GM12874 (cell line): ENCODE results near the gene SLC7A8.

Experiments
- TF ChIP-seq, protein P1 (sequence below): IDR thresholded peaks from 2 replicates; pipeline ENCODE4 v1.5.1; 2011; ENCODE audit warnings: low read depth, mild to moderate bottlenecking, control low read depth, low read length, moderate library complexity; ENCODE audit not compliant: insufficient read depth

SLC7A8 gene

GRCh38 chr14:23183479-23183878, at the start of gene SLC7A8:
TSS of gene SLC7A8 (minus strand) at chr14:23183660. CDS start at chr14:23182914, 746 bp downstream.
- TF ChIP-seq, protein P1, sequence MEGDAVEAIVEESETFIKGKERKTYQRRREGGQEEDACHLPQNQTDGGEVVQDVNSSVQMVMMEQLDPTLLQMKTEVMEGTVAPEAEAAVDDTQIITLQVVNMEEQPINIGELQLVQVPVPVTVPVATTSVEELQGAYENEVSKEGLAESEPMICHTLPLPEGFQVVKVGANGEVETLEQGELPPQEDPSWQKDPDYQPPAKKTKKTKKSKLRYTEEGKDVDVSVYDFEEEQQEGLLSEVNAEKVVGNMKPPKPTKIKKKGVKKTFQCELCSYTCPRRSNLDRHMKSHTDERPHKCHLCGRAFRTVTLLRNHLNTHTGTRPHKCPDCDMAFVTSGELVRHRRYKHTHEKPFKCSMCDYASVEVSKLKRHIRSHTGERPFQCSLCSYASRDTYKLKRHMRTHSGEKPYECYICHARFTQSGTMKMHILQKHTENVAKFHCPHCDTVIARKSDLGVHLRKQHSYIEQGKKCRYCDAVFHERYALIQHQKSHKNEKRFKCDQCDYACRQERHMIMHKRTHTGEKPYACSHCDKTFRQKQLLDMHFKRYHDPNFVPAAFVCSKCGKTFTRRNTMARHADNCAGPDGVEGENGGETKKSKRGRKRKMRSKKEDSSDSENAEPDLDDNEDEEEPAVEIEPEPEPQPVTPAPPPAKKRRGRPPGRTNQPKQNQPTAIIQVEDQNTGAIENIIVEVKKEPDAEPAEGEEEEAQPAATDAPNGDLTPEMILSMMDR: no peak

- TF ChIP-seq, protein P1: no peak
These were observed 45.4 kb upstream of the SLC7A8 start for GRCh38 chr14:23228812-23229211.

DNA sequence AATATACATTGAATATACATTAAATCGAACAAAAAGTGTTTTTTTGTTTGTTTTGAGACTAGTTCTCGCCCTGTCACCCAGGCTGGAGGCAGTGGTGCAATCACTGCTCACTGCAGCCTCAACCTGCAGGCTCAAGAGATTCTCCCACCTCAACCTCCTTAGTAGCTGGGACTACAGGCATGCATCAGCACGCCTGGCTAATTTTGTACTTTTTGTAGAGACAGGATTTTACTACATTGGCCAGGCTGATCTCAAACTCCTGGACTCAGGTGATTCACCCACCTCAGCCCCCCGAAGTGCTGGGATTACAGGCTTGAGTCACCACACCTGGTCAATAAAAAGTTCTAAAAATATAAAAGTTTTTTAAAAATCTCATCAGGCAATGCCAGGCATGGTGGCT, 44.1 kb upstream of the SLC7A8 start:
- TF ChIP-seq, protein P1: no peak

DNA sequence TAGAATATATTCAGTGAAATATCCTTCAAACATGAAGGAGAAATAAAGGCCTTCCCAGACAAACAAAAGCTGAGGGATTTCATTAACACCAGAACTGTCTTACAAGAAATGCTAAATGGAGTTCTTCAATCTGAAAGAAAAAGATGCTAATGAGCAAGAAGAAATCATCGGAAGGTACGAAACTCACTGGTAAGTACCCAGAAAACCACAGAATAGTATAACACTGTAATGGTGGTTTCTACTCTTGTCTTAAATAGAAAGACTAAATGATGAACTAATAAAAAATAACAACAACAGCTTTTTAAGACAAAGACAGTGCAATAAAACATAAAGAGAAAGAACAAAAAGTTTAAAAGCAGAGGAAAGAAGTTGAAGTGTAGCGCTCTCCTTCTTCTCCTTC, 35.6 kb upstream of the SLC7A8 start:
- TF ChIP-seq, protein P1: no peak

- TF ChIP-seq, protein P1: no peak
These were observed 33.9 kb upstream of the SLC7A8 start for GRCh38 chr14:23217032-23218020.

DNA sequence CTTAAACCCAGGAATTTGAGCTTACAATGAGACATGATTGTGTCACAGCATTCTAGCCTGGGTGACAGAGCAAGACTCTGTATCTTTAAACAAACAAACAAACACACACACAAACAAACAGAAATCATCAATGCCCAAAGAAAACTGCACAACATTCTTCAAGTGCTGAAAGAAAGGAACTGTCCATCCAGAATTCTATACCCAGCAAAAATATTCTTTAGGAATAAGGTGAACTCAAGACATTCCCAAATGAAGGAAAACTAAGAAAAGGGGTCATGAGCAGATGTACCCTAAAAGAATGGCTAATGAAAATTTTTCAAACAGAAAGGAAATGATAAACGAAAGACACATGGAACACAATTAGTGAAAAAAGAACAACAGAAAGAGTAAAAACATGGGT, 32.0 kb upstream of the SLC7A8 start:
- TF ChIP-seq, protein P1: no peak

GRCh38 chr14:23209651-23210423, 26.4 kb upstream of the SLC7A8 start:
- TF ChIP-seq, protein P1: no peak
